H4 (cell line): ENCODE results near the gene GAB1. TPM values are rescaled to one million over a fixed set of nuclear protein-coding genes. Genes with fewer than 3 reads are reported as not detected.
"Not testable (repeated sequence)": the region's sequence is repeated elsewhere in the genome, so short reads cannot be mapped to it uniquely, and the experiment has no call there.

Source experiments
- DNase-seq: peaks from one replicate; pipeline ENCODE4 v3.0.0-alpha.2; 2015; ENCODE audit warnings: low spot score
- total RNA-seq: library from RNA; depleted of rRNA; stranded (reverse); fragments of >200 nt; shearing (Covaris generic); gene quantifications from 2 replicates; pipeline ENCODE4 v1.2.3, GENCODE V29; 2014

Gene GAB1
- total RNA-seq, 1 experiment from 2014 or later = 9.0 TPM

GRCh38 chr4:143338313-143338712 lies 1.6 kb downstream of the GAB1 start:
- no peak for DNase-seq

GRCh38 chr4:143339497-143339896 lies 2.8 kb downstream of the GAB1 start:
- no peak for DNase-seq

GRCh38 chr4:143341186-143341755 lies 4.6 kb downstream of the GAB1 start:
- DNase-seq = no peak

- DNase-seq = no peak
These were observed 6.7 kb downstream of the GAB1 start for GRCh38 chr4:143343276-143343831.

GRCh38 chr4:143344041-143344440 lies 7.4 kb downstream of the GAB1 start:
- DNase-seq = peak; percentile 12

- no peak for DNase-seq
These were observed 8.1 kb downstream of the GAB1 start for GRCh38 chr4:143344774-143345173.

- DNase-seq = no peak
These were observed 8.7 kb downstream of the GAB1 start for GRCh38 chr4:143345356-143345755.

GRCh38 chr4:143346206-143346605 lies 9.5 kb downstream of the GAB1 start:
- DNase-seq = no peak

- no peak for DNase-seq
These were observed 10.9 kb downstream of the GAB1 start for GRCh38 chr4:143347484-143348111.

- no peak for DNase-seq
These were observed 11.8 kb downstream of the GAB1 start for GRCh38 chr4:143348233-143349077.

GRCh38 chr4:143349858-143350527 lies 13.3 kb downstream of the GAB1 start:
- not testable (repeated sequence) for DNase-seq

GRCh38 chr4:143351149-143351691 lies 14.5 kb downstream of the GAB1 start:
- DNase-seq = no peak

GRCh38 chr4:143351774-143352451 lies 15.2 kb downstream of the GAB1 start:
- DNase-seq = peak; percentile 79

GRCh38 chr4:143352720-143353119 lies 16.0 kb downstream of the GAB1 start:
- no peak for DNase-seq

GRCh38 chr4:143353797-143354196 lies 17.1 kb downstream of the GAB1 start:
- no peak for DNase-seq

- DNase-seq = no peak
These were observed 18.3 kb downstream of the GAB1 start for GRCh38 chr4:143354990-143355389.

GRCh38 chr4:143355540-143356217 lies 19.0 kb downstream of the GAB1 start:
- DNase-seq = no peak

- no peak for DNase-seq
These were observed 19.8 kb downstream of the GAB1 start for GRCh38 chr4:143356493-143356892.

- DNase-seq = no peak
These were observed 20.6 kb downstream of the GAB1 start for GRCh38 chr4:143357161-143357845.

- no peak for DNase-seq
These were observed 21.7 kb downstream of the GAB1 start for GRCh38 chr4:143358419-143358818.
